ENCODE measurements around the gene D2HGDH. TPM values are rescaled to one million over a fixed set of nuclear protein-coding genes. Genes with fewer than 3 reads are reported as not detected.

D2HGDH gene
- total and polyA plus RNA-seq, 2 experiments from 2014 or later: 3.7 to 17.3 TPM

- no peak for TF ChIP-seq EZH2 (IDR thresholded peaks at IDR 0.05; ENCODE audit: low read depth, unreplicated experiment)
- no peak for TF ChIP-seq ZNF114 (CRISPR knock-in tag; IDR thresholded peaks at IDR 0.05)
- TF ChIP-seq CREB1 (CRISPR knock-in tag; IDR thresholded peaks at IDR 0.05; ENCODE audit: low read depth): no peak
- TF ChIP-seq POLR2AphosphoS5 (IDR thresholded peaks at IDR 0.05; ENCODE audit: low read depth): no peak
Observed at GRCh38 chr2:241771286-241772062, 37.0 kb downstream of the D2HGDH start (continued).

- no peak for DNase-seq (ENCODE audit: low spot score)
- Histone ChIP-seq H3K9me2 (ENCODE audit: insufficient read depth) (no peaks in the 10 kb centered on the region), H3K4me2 (no peak overlapping the region), H2AFZ (no peak overlapping the region), H3K79me2 (replicated peaks; ENCODE audit: insufficient read depth) (no peaks in the 10 kb centered on the region), H3K4me3 (no peak overlapping the region), H3K27ac (ENCODE audit: low read depth) (no peak overlapping the region), H3F3A (replicated peaks; ENCODE audit: low read depth) (no peaks in the 10 kb centered on the region), H3K4me1 (ENCODE audit: insufficient read depth) (no peaks in the 10 kb centered on the region), H4K20me1 (replicated peaks; ENCODE audit: insufficient read depth) (no peaks in the 10 kb centered on the region), H3K36me3 (ENCODE audit: insufficient read depth) (no peaks in the 10 kb centered on the region), H3K27me3 (ENCODE audit: insufficient read depth) (no peaks in the 10 kb centered on the region)
- Mint-ChIP-seq H3K27me3 (ENCODE audit: insufficient read depth, low read depth, poor library complexity) (peaks cover 6% of the 10 kb centered on the region), H3K4me1 (peaks cover 14% of the 10 kb centered on the region), H3K36me3 (ENCODE audit: low read depth) (no peaks in the 10 kb centered on the region), H3K27ac (peak overlapping the region; percentile 42), H3K4me3 (no peak overlapping the region), H3K9me3 (no peaks in the 10 kb centered on the region; the same call in 2 of the 3 replicates)
- TF ChIP-seq POLR2AphosphoS5 (IDR thresholded peaks at IDR 0.05; ENCODE audit: low read depth): no peak
- no peak for TF ChIP-seq ZNF462 (CRISPR knock-in tag; IDR thresholded peaks at IDR 0.05)
- TF ChIP-seq STAT1 (IDR thresholded peaks at IDR 0.05; ENCODE audit: unreplicated experiment): no peak
- no peak for TF ChIP-seq ZNF331 (CRISPR knock-in tag; IDR thresholded peaks at IDR 0.05; ENCODE audit: low read depth)
- TF ChIP-seq EZH2phosphoT487 (IDR thresholded peaks at IDR 0.05; ENCODE audit: unreplicated experiment): no peak
- no peak for TF ChIP-seq REST (IDR thresholded peaks at IDR 0.05; ENCODE audit: unreplicated experiment)
- no peak for TF ChIP-seq ETS1 (IDR thresholded peaks at IDR 0.05)
- no peak for TF ChIP-seq JUNB (IDR thresholded peaks at IDR 0.05; ENCODE audit: unreplicated experiment)
- ATAC-seq: no peak
Observed at GRCh38 chr2:241772063-241772499, 37.7 kb downstream of the D2HGDH start.
